Spleen (tissue), 11 donors: ENCODE measurements around the gene PDE5A. TPM values are rescaled to one million over a fixed set of nuclear protein-coding genes. Genes with fewer than 3 reads are reported as not detected.

Experiments
- DNase-seq: peaks from one replicate; pipeline ENCODE4 v3.0.0-alpha.2; 2020
- H3K27ac ChIP-seq, 8 donors: fragments of 200-600 bp; sonication (generic) in 7 of 8; 1 replicate in 4 of 8; 2 replicates in 4 of 8; pipeline versions ENCODE4 v1.5.0 to v1.8.0; 2016 to 2021; ENCODE audit warnings: inconsistent platforms in 4 of 8, mild to moderate bottlenecking in 4 of 8, moderate library complexity in 1 of 8
- H3K27me3 ChIP-seq, 7 donors: fragments of 200-600 bp; sonication (generic) in 6 of 7; replicated peaks in 1 of 7; 1 replicate in 4 of 7; 2 replicates in 3 of 7; pipeline versions ENCODE4 v1.5.0 to v1.8.0; 2016 to 2021; ENCODE audit warnings: inconsistent platforms in 3 of 7, mild to moderate bottlenecking in 1 of 7
- H3K36me3 ChIP-seq, 6 donors: fragments of 200-600 bp; sonication (generic) in 5 of 6; 1 replicate in 4 of 6; 2 replicates in 2 of 6; pipeline versions ENCODE4 v1.5.0 to v1.8.0; 2016 to 2021; ENCODE audit warnings: inconsistent platforms in 2 of 6
- H3K4me1 ChIP-seq, 6 donors: fragments of 200-600 bp; sonication (generic) in 5 of 6; 1 replicate in 3 of 6; 2 replicates in 3 of 6; pipeline versions ENCODE4 v1.5.0 to v1.8.0; 2016 to 2021; ENCODE audit warnings: inconsistent platforms in 3 of 6
- H3K4me3 ChIP-seq, 8 donors: fragments of 200-600 bp; sonication (generic) in 7 of 8; 1 replicate in 4 of 8; 2 replicates in 4 of 8; pipeline versions ENCODE4 v1.5.0 to v1.8.0; 2016 to 2021; ENCODE audit warnings: inconsistent platforms in 4 of 8, mild to moderate bottlenecking in 4 of 8, moderate library complexity in 2 of 8
- H3K9me3 ChIP-seq, 8 donors: fragments of 200-600 bp; sonication (generic) in 7 of 8; 1 replicate in 4 of 8; 2 replicates in 4 of 8; pipeline versions ENCODE4 v1.5.0 to v1.8.0; 2016 to 2021; ENCODE audit warnings: inconsistent platforms in 4 of 8
- POLR2A ChIP-seq, 3 donors: fragments of 450-650 bp; IDR thresholded peaks; one replicate each; pipeline ENCODE4 v1.5.1; 2017; ENCODE audit warnings: antibody characterized with exemption in 3 of 3, mild to moderate bottlenecking in 1 of 3
- POLR2AphosphoS5 ChIP-seq, 3 donors: sonication (generic); formaldehyde crosslinking; IDR thresholded peaks; one replicate each; pipeline ENCODE4 v1.5.1; 2017; ENCODE audit warnings: antibody characterized with exemption in 3 of 3
- WGBS, 5 donors: extraction: QIAGEN DNeasy Blood & Tissue Kit in 3 of 5; methylation state at CpG; one replicate each; pipeline versions ENCODE4 v1.1.5 to v1.1.7; 2013 to 2018; 5-methylcytosine and 5-hydroxymethylcytosine counted together
- intact Hi-C: fragments of 100-400 bp; cut with DNase I; formaldehyde crosslinking; loops from one replicate; pipeline ENCODE4 v1.15.0; 2023; ENCODE audit warnings: low total_unique reads
- polyA plus RNA-seq, 3 donors: library from polyadenylated mRNA; stranded (reverse); fragments of 200-250 nt; gene quantifications; one replicate each; pipeline ENCODE4 v1.2.1, GENCODE V29; 2013
- total RNA-seq, 7 donors: library from RNA; depleted of rRNA in 3 of 7; stranded (reverse); fragments of >200 nt in 3 of 7; fragmentation: NEBNext Ultra II Directional in 4 of 7; extraction: Animal tissue kit (Norgen Biotek cat#: 25700) in 4 of 7; gene quantifications; one replicate each; pipeline versions ENCODE4 v1.1.0 to v1.2.1, GENCODE V29; 2016 to 2021
- TF ChIP-seq, protein P1 (sequence below), 11 experiments: fragments of 200-600 bp in 7 of 11; fragments of 450-650 bp in 4 of 11; sonication (generic) in 4 of 11; IDR thresholded peaks in 8 of 11; conservative IDR thresholded peaks in 3 of 11; 1 replicate in 7 of 11; 2 replicates in 4 of 11; pipeline versions ENCODE4 v1.4.0 to v1.8.0; 2016 to 2021; ENCODE audit warnings: antibody characterized with exemption in 11 of 11, inconsistent platforms in 4 of 11, mild to moderate bottlenecking in 1 of 11
- donor health status: healthy with polysubstance abuse.
- donor health status: DM: no; HTN: no; CAD: no; lungs with moderate emphysema.
- donor health status: DM: no; HTN: no; CAD: no.
- donor health status: Bipolar disorder and iron deficiency.
- donor health status: healthy.
- donor health status: DM: no; HTN: no; CAD: no.
- donor health status: DM: yes; HTN: yes; CAD: no.

The PDE5A gene
- total and polyA plus RNA-seq, 10 donors, result 0.91 to 15.1 (median 9.5) TPM

DNA sequence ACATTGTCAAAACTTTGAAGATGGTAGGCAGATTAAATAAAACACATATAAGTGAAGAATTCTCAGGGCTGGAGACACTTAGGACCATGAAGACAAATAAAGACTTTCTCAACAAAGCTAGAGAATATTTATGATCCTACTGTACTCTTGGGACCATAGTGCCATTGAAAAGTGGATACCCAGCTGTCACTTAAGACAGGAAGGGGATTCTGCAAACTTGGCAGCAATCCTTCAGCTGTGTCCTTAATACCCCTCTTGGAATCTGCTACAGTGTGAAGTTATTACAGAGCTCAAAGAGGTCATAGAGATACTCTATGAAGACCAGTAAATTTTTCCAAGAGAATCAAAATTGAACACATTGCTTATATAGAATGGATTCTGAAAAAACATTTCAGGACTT is 24.3 kb downstream of the PDE5A start:
- Histone ChIP-seq H3K36me3 (no peaks in the 10 kb centered on the region), H3K27ac (no peak overlapping the region), H3K9me3 (peaks cover 0 to 10% (median 4%) of the 10 kb centered on the region in 8 donors), H3K4me1 (no peaks in the 10 kb centered on the region), H3K27me3 (no peaks in the 10 kb centered on the region), H3K4me3 (no peak overlapping the region)
- TF ChIP-seq, protein P1, sequence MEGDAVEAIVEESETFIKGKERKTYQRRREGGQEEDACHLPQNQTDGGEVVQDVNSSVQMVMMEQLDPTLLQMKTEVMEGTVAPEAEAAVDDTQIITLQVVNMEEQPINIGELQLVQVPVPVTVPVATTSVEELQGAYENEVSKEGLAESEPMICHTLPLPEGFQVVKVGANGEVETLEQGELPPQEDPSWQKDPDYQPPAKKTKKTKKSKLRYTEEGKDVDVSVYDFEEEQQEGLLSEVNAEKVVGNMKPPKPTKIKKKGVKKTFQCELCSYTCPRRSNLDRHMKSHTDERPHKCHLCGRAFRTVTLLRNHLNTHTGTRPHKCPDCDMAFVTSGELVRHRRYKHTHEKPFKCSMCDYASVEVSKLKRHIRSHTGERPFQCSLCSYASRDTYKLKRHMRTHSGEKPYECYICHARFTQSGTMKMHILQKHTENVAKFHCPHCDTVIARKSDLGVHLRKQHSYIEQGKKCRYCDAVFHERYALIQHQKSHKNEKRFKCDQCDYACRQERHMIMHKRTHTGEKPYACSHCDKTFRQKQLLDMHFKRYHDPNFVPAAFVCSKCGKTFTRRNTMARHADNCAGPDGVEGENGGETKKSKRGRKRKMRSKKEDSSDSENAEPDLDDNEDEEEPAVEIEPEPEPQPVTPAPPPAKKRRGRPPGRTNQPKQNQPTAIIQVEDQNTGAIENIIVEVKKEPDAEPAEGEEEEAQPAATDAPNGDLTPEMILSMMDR (IDR thresholded peaks at IDR 0.05 in 8 of 11, conservative IDR thresholded peaks at IDR 0.05 in 3 of 11), result no peak
- TF ChIP-seq POLR2AphosphoS5 (IDR thresholded peaks at IDR 0.05) (no peak), POLR2A (IDR thresholded peaks at IDR 0.05) (no peak)
- intact Hi-C loops, result no loop called here
- no peak for DNase-seq

DNA sequence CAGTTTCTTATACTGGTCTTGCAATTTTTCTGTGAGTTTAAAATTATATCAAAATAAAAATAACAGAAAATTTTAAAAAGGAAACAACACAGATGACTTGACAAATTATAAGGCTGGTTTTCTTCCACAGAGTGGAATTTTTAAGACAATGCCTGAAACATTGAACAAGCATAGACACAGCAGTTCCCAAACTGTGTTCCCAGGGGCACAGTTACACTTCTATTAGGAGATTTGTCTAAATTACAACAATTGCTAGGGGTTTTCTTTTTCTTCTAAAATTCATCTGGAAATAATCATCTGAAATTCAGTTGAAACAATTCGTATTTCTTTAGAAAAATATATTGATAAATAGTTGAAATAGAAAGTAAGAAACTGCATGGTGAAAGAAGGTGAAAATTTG is 26.2 kb downstream of the PDE5A start:
- peaks cover 0 to 20% (median 12%) of the 10 kb centered on the region in 8 donors for H3K9me3 ChIP-seq
- WGBS, 5 donors, result 63 to 79% (median 70%) methylated on average over 1 of the region's 1 CpG
- TF ChIP-seq POLR2AphosphoS5 (IDR thresholded peaks at IDR 0.05), result no peak
- TF ChIP-seq, protein P1 (IDR thresholded peaks at IDR 0.05 in 8 of 11, conservative IDR thresholded peaks at IDR 0.05 in 3 of 11), result no peak
- no peak for TF ChIP-seq POLR2A (IDR thresholded peaks at IDR 0.05)
- intact Hi-C loops, result no loop called here
- peaks cover 0 to 8% (median 0%) of the 10 kb centered on the region in 6 donors for H3K36me3 ChIP-seq
- H3K4me3 ChIP-seq, result no peak overlapping the region
- H3K27me3 ChIP-seq, result no peaks in the 10 kb centered on the region
- no peaks in the 10 kb centered on the region for H3K4me1 ChIP-seq
- no peak overlapping the region for H3K27ac ChIP-seq
- DNase-seq, result no peak

DNA sequence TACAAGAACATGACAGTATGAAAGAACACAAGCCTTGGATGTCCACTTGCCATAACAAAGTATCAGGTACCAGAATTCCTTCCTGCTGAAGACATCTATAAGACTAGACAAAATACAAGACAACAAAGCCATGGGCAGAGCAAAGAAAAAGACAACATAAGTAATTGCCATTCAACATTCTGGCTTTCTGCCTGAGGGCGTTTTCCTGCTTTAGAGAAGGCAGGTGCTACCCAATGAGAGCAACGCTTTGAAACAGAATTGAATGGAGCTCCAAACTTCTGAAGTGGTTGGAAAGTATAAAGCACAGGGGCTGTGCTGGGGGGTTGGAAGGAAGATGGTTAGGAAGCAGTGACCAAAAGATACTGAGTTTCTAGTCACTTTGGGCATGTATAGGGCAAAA is 30.1 kb downstream of the PDE5A start:
- WGBS, 5 donors, result 78 to 93% (median 85%) methylated on average over 2 of the region's 2 CpGs
- TF ChIP-seq, protein P1 (IDR thresholded peaks at IDR 0.05 in 8 of 11, conservative IDR thresholded peaks at IDR 0.05 in 3 of 11), result no peak
- TF ChIP-seq POLR2AphosphoS5 (IDR thresholded peaks at IDR 0.05) (no peak), POLR2A (IDR thresholded peaks at IDR 0.05) (no peak)
- intact Hi-C loops, result no loop called here

DNA sequence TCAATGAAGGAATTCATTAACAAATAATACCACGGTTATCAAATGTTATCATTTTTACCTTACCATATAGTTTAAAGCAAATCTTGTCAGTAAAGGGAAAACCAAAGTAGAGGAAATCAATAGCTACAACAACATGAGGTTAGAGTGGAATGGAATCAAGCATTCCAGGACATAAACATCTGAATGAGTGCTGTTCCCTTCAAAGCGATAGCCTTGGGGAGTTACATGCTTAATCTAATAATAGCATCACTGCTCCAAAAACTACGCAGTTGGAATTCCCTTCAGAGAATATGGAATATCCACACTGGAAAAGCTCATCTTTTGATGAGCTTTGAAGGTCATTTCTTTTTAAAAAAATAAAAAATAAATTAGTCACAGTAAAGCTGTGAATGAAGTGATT is 31.2 kb downstream of the PDE5A start:
- intact Hi-C loops, result no loop called here
- Histone ChIP-seq H3K27me3 (no peaks in the 10 kb centered on the region), H3K36me3 (peaks cover 0 to 8% (median 0%) of the 10 kb centered on the region in 6 donors), H3K27ac (no peak overlapping the region), H3K4me1 (no peaks in the 10 kb centered on the region), H3K4me3 (no peak overlapping the region), H3K9me3 (peaks cover 0 to 20% (median 12%) of the 10 kb centered on the region in 8 donors)
- no peak for DNase-seq
- TF ChIP-seq, protein P1 (IDR thresholded peaks at IDR 0.05 in 8 of 11, conservative IDR thresholded peaks at IDR 0.05 in 3 of 11), result no peak
- TF ChIP-seq POLR2AphosphoS5 (IDR thresholded peaks at IDR 0.05) (no peak), POLR2A (IDR thresholded peaks at IDR 0.05) (no peak)
- WGBS, 5 donors, result 74 to 91% (median 77%) methylated on average over 3 of the region's 3 CpGs

More for the DNA sequence above, 30.1 kb downstream of the PDE5A start:
- Histone ChIP-seq H3K27me3 (no peaks in the 10 kb centered on the region), H3K27ac (no peak overlapping the region), H3K36me3 (peaks cover 0 to 8% (median 0%) of the 10 kb centered on the region in 6 donors), H3K4me1 (no peaks in the 10 kb centered on the region), H3K9me3 (peaks cover 0 to 20% (median 12%) of the 10 kb centered on the region in 8 donors), H3K4me3 (no peak overlapping the region)
- no peak for DNase-seq
